ENCODE results near the gene PPP1R14C.
"Not testable (repeated sequence)": the region's sequence is repeated elsewhere in the genome, so short reads cannot be mapped to it uniquely, and the experiment has no call there.

The PPP1R14C gene

GRCh38 chr6:150235218-150235617, 92.4 kb downstream of the PPP1R14C start:
- Histone ChIP-seq H3K27me3 (ENCODE audit: control insufficient read depth, insufficient read depth, low read length) (no peaks in the 10 kb centered on the region; the same call in 1 of the 2 replicates), H3K36me3 (ENCODE audit: control insufficient read depth, insufficient read depth, low read length) (no peaks in the 10 kb centered on the region), H3K4me3 (ENCODE audit: low read length) (no peak overlapping the region), H3K9me3 (ENCODE audit: control insufficient read depth, insufficient read depth, low read length) (no peaks in the 10 kb centered on the region), H3K27ac (ENCODE audit: low read length) (no peak overlapping the region), H3K4me1 (ENCODE audit: control insufficient read depth, insufficient read depth, low read length) (no peaks in the 10 kb centered on the region; the same call in 1 of the 2 replicates)
- DNase-seq (ENCODE audit: low read depth, low spot score), result no peak
- WGBS (ENCODE audit: insufficient coverage, insufficient read length), result no CpG with 5 or more reads among the region's 5 CpGs

GRCh38 chr6:150236114-150236513, 93.3 kb downstream of the PPP1R14C start:
- no peaks in the 10 kb centered on the region for H3K9me3 ChIP-seq (ENCODE audit: control insufficient read depth, insufficient read depth, low read length)
- WGBS (ENCODE audit: insufficient coverage, insufficient read length), result no CpG with 5 or more reads among the region's 8 CpGs
- H3K27me3 ChIP-seq (ENCODE audit: control insufficient read depth, insufficient read depth, low read length), result no peaks in the 10 kb centered on the region; the same call in 1 of the 2 replicates
- H3K36me3 ChIP-seq (ENCODE audit: control insufficient read depth, insufficient read depth, low read length), result no peaks in the 10 kb centered on the region
- DNase-seq (ENCODE audit: low read depth, low spot score), result no peak
- H3K4me1 ChIP-seq (ENCODE audit: control insufficient read depth, insufficient read depth, low read length), result no peaks in the 10 kb centered on the region; the same call in 1 of the 2 replicates
- H3K27ac ChIP-seq (ENCODE audit: low read length), result no peak overlapping the region
- H3K4me3 ChIP-seq (ENCODE audit: low read length), result no peak overlapping the region

- WGBS (ENCODE audit: insufficient coverage, insufficient read length), result no CpG with 5 or more reads among the region's 9 CpGs
- DNase-seq (ENCODE audit: low read depth, low spot score), result no peak
- Histone ChIP-seq H3K36me3 (ENCODE audit: control insufficient read depth, insufficient read depth, low read length) (no peaks in the 10 kb centered on the region), H3K27ac (ENCODE audit: low read length) (no peak overlapping the region), H3K4me1 (ENCODE audit: control insufficient read depth, insufficient read depth, low read length) (no peaks in the 10 kb centered on the region; the same call in 1 of the 2 replicates), H3K9me3 (ENCODE audit: control insufficient read depth, insufficient read depth, low read length) (no peaks in the 10 kb centered on the region), H3K4me3 (ENCODE audit: low read length) (no peak overlapping the region), H3K27me3 (ENCODE audit: control insufficient read depth, insufficient read depth, low read length) (no peaks in the 10 kb centered on the region)
Observed at GRCh38 chr6:150236544-150236943, 93.7 kb downstream of the PPP1R14C start.

GRCh38 chr6:150237626-150238025, 94.8 kb downstream of the PPP1R14C start:
- no peaks in the 10 kb centered on the region for H3K36me3 ChIP-seq (ENCODE audit: control insufficient read depth, insufficient read depth, low read length)
- no peaks in the 10 kb centered on the region; the same call in 1 of the 2 replicates for H3K4me1 ChIP-seq (ENCODE audit: control insufficient read depth, insufficient read depth, low read length)
- no CpG with 5 or more reads among the region's 3 CpGs for WGBS (ENCODE audit: insufficient coverage, insufficient read length)
- no peak overlapping the region for H3K27ac ChIP-seq (ENCODE audit: low read length)
- no peaks in the 10 kb centered on the region for H3K9me3 ChIP-seq (ENCODE audit: control insufficient read depth, insufficient read depth, low read length)
- DNase-seq (ENCODE audit: low read depth, low spot score), result no peak
- H3K27me3 ChIP-seq (ENCODE audit: control insufficient read depth, insufficient read depth, low read length), result no peaks in the 10 kb centered on the region
- H3K4me3 ChIP-seq (ENCODE audit: low read length), result no peak overlapping the region

GRCh38 chr6:150238336-150238741, 95.5 kb downstream of the PPP1R14C start:
- Histone ChIP-seq H3K9me3 (ENCODE audit: control insufficient read depth, insufficient read depth, low read length) (no peaks in the 10 kb centered on the region), H3K4me3 (ENCODE audit: low read length) (no peak overlapping the region), H3K27me3 (ENCODE audit: control insufficient read depth, insufficient read depth, low read length) (no peaks in the 10 kb centered on the region), H3K36me3 (ENCODE audit: control insufficient read depth, insufficient read depth, low read length) (no peaks in the 10 kb centered on the region), H3K4me1 (ENCODE audit: control insufficient read depth, insufficient read depth, low read length) (no peaks in the 10 kb centered on the region; the same call in 1 of the 2 replicates), H3K27ac (ENCODE audit: low read length) (no peak overlapping the region)
- WGBS (ENCODE audit: insufficient coverage, insufficient read length), result no CpG with 5 or more reads among the region's 5 CpGs
- no peak for DNase-seq (ENCODE audit: low read depth, low spot score)

- no CpG with 5 or more reads among the region's 6 CpGs for WGBS (ENCODE audit: insufficient coverage, insufficient read length)
- Histone ChIP-seq H3K4me1 (ENCODE audit: control insufficient read depth, insufficient read depth, low read length) (no peaks in the 10 kb centered on the region; the same call in 1 of the 2 replicates), H3K4me3 (ENCODE audit: low read length) (no peak overlapping the region), H3K36me3 (ENCODE audit: control insufficient read depth, insufficient read depth, low read length) (no peaks in the 10 kb centered on the region), H3K27me3 (ENCODE audit: control insufficient read depth, insufficient read depth, low read length) (no peaks in the 10 kb centered on the region), H3K27ac (ENCODE audit: low read length) (no peak overlapping the region), H3K9me3 (ENCODE audit: control insufficient read depth, insufficient read depth, low read length) (no peaks in the 10 kb centered on the region)
- no peak for DNase-seq (ENCODE audit: low read depth, low spot score)
Observed at GRCh38 chr6:150238846-150239407, 96.1 kb downstream of the PPP1R14C start.

GRCh38 chr6:150241756-150242155, 98.9 kb downstream of the PPP1R14C start:
- not testable (repeated sequence) for H3K27ac ChIP-seq (ENCODE audit: low read length); H3K4me3 ChIP-seq (ENCODE audit: low read length); H3K27me3 ChIP-seq (ENCODE audit: control insufficient read depth, insufficient read depth, low read length); DNase-seq (ENCODE audit: low read depth, low spot score); H3K4me1 ChIP-seq (ENCODE audit: control insufficient read depth, insufficient read depth, low read length); H3K9me3 ChIP-seq (ENCODE audit: control insufficient read depth, insufficient read depth, low read length); H3K36me3 ChIP-seq (ENCODE audit: control insufficient read depth, insufficient read depth, low read length)
- no CpG with 5 or more reads among the region's 5 CpGs for WGBS (ENCODE audit: insufficient coverage, insufficient read length)

- Histone ChIP-seq H3K4me1 (ENCODE audit: control insufficient read depth, insufficient read depth, low read length) (no peaks in the 10 kb centered on the region), H3K27ac (ENCODE audit: low read length) (no peak overlapping the region), H3K27me3 (ENCODE audit: control insufficient read depth, insufficient read depth, low read length) (no peaks in the 10 kb centered on the region), H3K4me3 (ENCODE audit: low read length) (no peak overlapping the region), H3K36me3 (ENCODE audit: control insufficient read depth, insufficient read depth, low read length) (no peaks in the 10 kb centered on the region), H3K9me3 (ENCODE audit: control insufficient read depth, insufficient read depth, low read length) (no peaks in the 10 kb centered on the region)
- no peak for DNase-seq (ENCODE audit: low read depth, low spot score)
- no CpG with 5 or more reads among the region's 2 CpGs for WGBS (ENCODE audit: insufficient coverage, insufficient read length)
Observed at GRCh38 chr6:150243620-150244314, 100.9 kb downstream of the PPP1R14C start.

GRCh38 chr6:150245148-150245935, 102.5 kb downstream of the PPP1R14C start:
- H3K4me3 ChIP-seq (ENCODE audit: low read length), result no peak overlapping the region
- no peaks in the 10 kb centered on the region for H3K36me3 ChIP-seq (ENCODE audit: control insufficient read depth, insufficient read depth, low read length)
- no peak for DNase-seq (ENCODE audit: low read depth, low spot score)
- WGBS (ENCODE audit: insufficient coverage, insufficient read length), result no CpG with 5 or more reads among the region's 6 CpGs
- H3K27ac ChIP-seq (ENCODE audit: low read length), result no peak overlapping the region
- no peaks in the 10 kb centered on the region for H3K4me1 ChIP-seq (ENCODE audit: control insufficient read depth, insufficient read depth, low read length)
- H3K27me3 ChIP-seq (ENCODE audit: control insufficient read depth, insufficient read depth, low read length), result no peaks in the 10 kb centered on the region
- no peaks in the 10 kb centered on the region for H3K9me3 ChIP-seq (ENCODE audit: control insufficient read depth, insufficient read depth, low read length)

GRCh38 chr6:150247803-150248202, 105.0 kb downstream of the PPP1R14C start:
- no CpG with 5 or more reads among the region's 2 CpGs for WGBS (ENCODE audit: insufficient coverage, insufficient read length)
- no peak for DNase-seq (ENCODE audit: low read depth, low spot score)
- H3K27ac ChIP-seq (ENCODE audit: low read length), result no peak overlapping the region

More at GRCh38 chr6:150247803-150248202, 105.0 kb downstream of the PPP1R14C start:
- Histone ChIP-seq H3K9me3 (ENCODE audit: control insufficient read depth, insufficient read depth, low read length) (no peaks in the 10 kb centered on the region), H3K36me3 (ENCODE audit: control insufficient read depth, insufficient read depth, low read length) (no peaks in the 10 kb centered on the region), H3K4me1 (ENCODE audit: control insufficient read depth, insufficient read depth, low read length) (no peaks in the 10 kb centered on the region), H3K4me3 (ENCODE audit: low read length) (no peak overlapping the region), H3K27me3 (ENCODE audit: control insufficient read depth, insufficient read depth, low read length) (no peaks in the 10 kb centered on the region)

Measured in iPS DF 6.9 (cell line).